ENCODE data around the gene ID1. TPM values are rescaled to one million over a fixed set of nuclear protein-coding genes. Genes with fewer than 3 reads are reported as not detected.

ID1 gene
- total and polyA plus RNA-seq, 2 of the 13 experiments (the other 11 are each of a cell fraction or from before 2014, with no cell fraction given), result 320 to 419 TPM

GRCh38 chr20:31572701-31573554 lies 32.2 kb upstream of the ID1 start (continued):
- TF ChIP-seq ZNF142 (CRISPR knock-in tag; IDR thresholded peaks at IDR 0.05) (peak; percentile 82), ZXDC (CRISPR knock-in tag; IDR thresholded peaks at IDR 0.05) (peak; percentile 94), THRA (CRISPR knock-in tag; IDR thresholded peaks at IDR 0.05; ENCODE audit: borderline replicate concordance) (peak; percentile 91), ZNF232 (CRISPR knock-in tag; IDR thresholded peaks at IDR 0.05; ENCODE audit: borderline replicate concordance) (peak; percentile 93), STAT5B (CRISPR knock-in tag; IDR thresholded peaks at IDR 0.05) (peak; percentile 33), SETDB1 (CRISPR knock-in tag; IDR thresholded peaks at IDR 0.05; ENCODE audit: borderline replicate concordance) (no peak), ZNF549 (CRISPR knock-in tag; IDR thresholded peaks at IDR 0.05) (0 out of 2 replicates have a peak, but pooled peaks have one; percentile 60), STAT6 (CRISPR knock-in tag; IDR thresholded peaks at IDR 0.05; ENCODE audit: borderline replicate concordance) (peak; percentile 82; the same call in 1 of the 2 replicates), BHLHE40 (IDR thresholded peaks at IDR 0.05; ENCODE audit: low read length) (peak; percentile 72; the same call in 1 of the 2 replicates), ZNF792 (CRISPR knock-in tag; IDR thresholded peaks at IDR 0.05) (peak; percentile 91), ZFP90 (CRISPR knock-in tag; IDR thresholded peaks at IDR 0.05; ENCODE audit: borderline replicate concordance) (peak; percentile 97), FOSL1 (CRISPR knock-in tag; IDR thresholded peaks at IDR 0.05; ENCODE audit: borderline replicate concordance) (peak; percentile 100), PREB (CRISPR knock-in tag; IDR thresholded peaks at IDR 0.05) (no peak), ZNF776 (CRISPR knock-in tag; IDR thresholded peaks at IDR 0.05) (peak; percentile 47)

All from HepG2 (cell line).